GM21515 (cell line): Measurements from ENCODE around the gene MYL2.
"Not testable (repeated sequence)": the region's sequence is repeated elsewhere in the genome, so short reads cannot be mapped to it uniquely, and the experiment has no call there.

Experiments
- ATAC-seq: cut with Tn5 transposase; IDR thresholded peaks from one replicate; pipeline ENCODE4 v1.9.1; 2021; ENCODE audit not compliant: unreplicated experiment

MYL2 gene, protein sequence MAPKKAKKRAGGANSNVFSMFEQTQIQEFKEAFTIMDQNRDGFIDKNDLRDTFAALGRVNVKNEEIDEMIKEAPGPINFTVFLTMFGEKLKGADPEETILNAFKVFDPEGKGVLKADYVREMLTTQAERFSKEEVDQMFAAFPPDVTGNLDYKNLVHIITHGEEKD

DNA sequence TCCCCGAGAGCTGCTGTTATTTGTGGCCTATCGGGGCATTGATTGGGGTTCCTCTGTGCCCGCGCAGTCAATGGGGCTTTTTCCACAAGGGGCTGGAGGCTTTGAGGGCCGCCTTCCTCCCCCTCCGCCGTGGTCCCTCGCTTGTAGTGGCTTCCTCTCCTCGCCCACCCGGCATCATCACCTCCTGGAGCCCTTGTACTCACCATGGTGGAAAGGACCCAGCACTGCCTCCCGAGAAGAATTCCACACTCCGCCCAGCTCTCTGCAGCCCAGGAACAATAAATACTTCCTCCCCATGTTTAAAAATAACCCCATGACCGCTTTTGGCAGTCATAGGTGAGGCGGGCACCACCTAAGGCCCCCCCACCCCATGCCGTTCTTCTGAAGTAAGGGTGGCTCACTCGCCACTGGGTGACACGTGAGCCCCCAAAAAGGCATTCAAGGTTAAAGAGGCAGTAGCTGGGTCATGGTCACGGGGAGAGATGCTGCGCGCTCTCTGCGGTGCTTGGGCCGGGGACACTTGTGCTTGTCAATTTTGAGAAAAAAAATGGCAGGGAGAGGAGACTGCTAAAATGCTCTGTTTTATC, at the start of gene MYL2:
Gene MYL2 (minus strand): TSS at position 256 of the 587 bp plus-strand sequence. CDS start 50 bp downstream, at position 206.
- ATAC-seq = no peak

DNA sequence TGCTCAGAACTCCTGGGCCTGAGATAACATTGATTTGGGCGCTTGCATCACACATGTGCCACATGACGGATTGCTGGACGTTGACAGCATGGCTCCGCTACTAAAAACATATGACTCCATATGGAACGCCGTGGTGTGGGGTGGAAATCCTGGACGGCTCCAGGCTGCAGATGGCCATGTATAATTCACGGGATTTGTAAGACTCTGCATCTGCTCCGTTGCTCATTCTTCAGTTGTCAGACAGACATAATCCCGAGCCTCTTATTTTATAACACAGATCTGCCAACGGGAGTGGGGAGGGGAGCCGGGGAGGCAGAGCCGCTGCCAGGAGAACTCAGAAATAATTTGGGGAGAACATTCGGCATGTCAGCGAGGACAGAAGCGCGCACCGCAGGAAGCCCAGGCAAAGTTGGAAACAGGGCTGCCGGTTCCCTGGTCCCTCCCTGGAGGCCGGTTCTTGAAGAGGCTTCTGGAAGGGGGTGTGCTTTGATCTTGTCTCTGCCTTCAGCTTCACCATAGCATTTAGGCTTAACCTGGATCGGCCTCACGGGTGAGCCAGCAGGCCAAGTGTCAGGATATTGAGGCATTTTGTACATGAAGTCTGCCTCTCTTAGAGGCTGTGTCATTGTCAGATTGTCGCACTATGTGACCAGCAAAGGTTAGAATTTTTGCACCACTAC, 45.8 kb upstream of the MYL2 start:
- no peak for ATAC-seq

DNA sequence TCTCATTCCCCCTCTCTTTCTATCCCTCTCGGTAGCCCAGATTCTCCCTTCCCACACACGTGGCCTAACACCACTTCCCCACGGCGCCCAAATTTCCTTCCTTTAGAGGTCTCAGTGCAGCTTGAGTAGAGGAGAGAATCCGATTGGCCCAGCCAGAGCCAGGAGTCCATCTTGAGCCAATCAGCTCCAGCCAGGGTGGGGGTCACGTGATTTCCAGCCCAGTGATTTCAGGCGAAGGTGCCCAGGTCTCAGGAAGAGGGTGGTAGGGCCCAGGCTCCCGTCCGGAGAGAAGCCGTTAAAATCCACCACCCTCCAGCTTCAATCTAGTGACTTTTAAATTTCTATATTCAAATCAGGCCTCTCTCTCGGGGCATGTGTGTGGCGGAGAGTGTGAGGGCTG, 45.2 kb upstream of the MYL2 start:
- no peak for ATAC-seq

DNA sequence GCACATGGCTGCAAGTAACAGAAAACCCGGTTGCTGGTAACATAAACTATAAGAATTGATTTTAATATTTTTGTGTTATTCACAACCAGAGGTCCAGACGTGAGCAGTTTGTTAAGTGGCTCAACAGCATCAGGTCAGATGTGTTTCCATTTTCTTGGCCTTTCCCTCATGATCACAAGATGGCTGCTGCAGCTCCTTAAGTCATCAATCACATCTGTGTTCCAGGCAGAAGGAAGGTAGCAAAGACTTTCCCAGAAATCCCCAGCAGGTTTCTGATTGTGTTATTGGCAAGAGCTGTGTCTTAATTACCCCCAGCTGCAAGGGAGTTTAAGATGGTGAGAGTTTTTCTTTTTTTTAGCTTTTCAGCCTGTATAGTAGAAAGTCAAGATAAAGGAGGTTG, 40.4 kb upstream of the MYL2 start:
- no peak for ATAC-seq

DNA sequence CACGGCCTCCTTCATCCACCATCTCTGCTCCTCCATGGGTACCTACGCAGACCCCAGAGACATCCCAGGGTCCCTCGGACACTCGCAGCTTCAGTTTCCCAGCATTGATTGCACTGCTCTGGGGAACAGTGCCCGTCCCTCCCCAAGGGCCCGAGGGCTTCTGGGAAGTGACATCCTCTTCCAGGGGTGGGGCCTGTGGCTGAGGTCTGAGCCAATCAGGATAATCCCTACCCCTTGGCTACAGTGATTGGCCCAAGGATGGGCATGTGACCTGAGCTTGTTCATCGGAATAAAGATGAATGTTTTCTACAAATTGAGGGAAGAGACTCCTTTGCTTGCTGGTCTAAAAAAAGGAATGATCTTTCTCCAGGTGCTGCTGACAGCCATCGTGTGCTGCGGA, 37.3 kb upstream of the MYL2 start:
- ATAC-seq = no peak

DNA sequence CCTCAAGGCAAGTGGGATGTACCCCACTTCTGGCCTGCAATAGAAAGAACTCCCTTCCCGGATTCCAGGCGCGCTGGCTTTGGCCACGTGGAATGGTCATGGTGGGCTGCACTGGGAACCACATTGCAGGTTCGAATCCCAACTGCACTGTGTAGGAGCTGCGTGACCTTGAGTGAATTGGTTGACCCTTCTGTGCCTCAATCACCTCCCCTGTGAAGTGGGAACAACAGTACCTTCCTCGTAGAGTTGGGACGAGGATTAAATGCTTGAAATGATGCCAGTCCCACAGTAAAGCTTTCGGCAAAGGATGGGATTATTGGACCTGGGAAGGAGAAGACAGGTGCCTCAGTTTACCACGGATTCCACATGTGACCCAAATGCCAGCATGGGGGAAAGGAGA, 36.8 kb upstream of the MYL2 start:
- no peak for ATAC-seq

DNA sequence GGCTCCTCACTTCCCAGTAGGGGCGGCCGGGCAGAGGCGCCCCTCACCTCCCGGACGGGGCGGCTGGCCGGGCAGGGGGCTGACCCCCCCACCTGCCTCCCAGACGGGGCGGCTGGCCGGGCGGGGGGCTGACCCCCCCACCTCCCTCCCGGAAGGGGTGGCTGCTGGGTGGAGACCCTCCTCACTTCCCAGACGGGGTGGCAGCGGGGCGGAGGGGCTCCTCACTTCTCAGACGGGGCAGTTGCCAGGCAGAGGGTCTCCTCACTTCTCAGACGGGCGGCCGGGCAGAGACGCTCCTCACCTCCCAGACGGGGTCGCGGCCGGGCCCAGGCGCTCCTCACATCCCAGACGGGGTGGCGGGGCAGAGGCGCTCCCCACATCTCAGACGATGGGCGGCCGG, 30.5 kb upstream of the MYL2 start:
- ATAC-seq = not testable (repeated sequence)

DNA sequence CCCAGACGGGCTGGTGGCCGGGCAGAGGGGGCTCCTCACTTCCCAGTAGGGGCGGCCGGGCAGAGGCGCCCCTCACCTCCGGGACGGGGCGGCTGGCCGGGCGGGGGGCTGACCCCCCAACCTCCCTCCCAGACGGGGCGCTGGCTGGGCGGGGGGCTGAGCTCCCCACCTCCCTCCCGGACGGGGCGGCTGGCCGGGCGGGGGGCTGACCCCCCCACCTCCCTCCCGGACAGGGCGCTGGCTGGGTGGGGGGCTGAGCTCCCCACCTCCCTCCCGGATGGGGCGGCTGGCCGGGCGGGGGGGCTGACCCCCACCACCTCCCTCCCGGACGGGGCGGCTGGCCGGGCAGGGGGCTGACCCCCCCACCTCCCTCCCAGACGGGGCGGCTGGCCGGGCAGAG, 30.1 kb upstream of the MYL2 start:
- ATAC-seq = not testable (repeated sequence)

DNA sequence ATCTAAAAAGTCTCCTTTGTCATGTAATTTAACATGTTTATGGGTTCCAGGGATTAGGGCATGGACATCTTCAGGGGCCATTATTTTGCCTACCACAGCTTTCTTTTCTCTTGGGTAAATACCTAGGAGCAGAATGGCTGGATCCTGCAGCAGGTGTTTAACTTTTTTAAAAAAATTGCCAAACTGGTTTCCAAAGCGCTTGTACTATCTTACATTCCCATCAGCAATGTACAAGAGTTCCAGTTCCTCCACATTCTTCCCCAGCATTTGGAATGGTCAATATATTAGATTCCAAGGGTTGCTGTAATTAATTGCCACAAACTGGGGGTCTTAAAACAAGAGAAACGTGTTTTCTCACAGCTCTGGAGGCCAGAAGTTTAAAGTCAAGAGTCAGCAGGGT, 27.7 kb upstream of the MYL2 start:
- no peak for ATAC-seq

DNA sequence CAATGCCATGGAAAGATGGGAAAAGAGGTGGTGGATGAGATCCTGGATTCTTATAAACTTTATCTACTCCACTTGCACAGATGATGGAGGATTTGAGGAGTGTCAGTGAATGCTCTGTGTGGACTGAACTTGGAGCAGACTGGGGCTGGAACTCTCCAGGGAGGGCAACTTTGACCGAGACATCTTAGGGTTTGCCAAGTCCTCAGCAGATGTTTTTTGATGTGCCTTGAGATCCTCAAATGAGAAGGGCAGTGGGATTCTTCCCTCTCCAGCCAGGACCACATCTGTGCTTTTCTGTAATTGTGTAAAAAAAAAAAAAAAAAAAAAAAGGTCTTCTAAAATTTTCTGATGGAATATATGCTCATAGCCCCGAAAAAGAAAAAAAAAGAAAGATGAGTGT, 23.0 kb upstream of the MYL2 start:
- ATAC-seq = no peak

DNA sequence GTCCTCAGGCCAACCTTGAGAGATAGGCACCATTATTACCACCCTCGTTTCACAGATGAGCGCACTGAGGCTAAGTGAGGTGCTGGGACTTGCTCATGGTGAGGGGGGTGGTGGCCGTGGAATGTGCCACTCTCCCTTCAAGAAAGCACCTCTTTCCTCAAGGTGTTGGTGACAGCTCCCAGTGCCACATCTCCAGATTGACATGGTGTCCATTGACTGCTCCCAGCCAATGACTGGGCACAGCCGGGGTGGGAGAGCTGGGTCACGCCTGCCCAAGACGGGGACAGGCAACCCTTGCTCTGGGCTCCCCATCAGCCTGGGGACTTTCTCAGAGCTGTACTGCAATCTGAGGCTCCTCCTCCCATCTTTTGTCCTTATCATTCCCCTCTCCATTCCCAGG, 21.0 kb upstream of the MYL2 start:
- ATAC-seq = no peak

DNA sequence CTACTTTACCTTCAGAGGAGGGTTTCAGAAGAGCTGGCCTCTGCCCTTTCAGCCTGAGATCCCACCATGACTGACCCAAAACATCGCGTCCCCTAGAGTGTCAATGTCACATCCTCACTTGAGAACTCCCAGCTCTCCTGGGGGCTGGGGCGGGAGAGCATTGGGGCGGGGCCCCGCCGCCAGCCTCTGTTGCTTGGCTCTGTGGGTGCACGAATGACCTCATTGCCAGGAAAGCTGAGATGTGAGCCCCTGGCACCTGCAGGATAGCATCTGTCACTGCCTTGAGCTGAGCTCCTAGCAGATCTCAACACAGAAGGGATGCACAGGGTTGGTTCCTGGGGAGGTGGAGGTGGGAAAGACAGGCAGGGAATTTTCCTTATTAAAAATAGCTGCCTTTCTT, 20.6 kb upstream of the MYL2 start:
- no peak for ATAC-seq

DNA sequence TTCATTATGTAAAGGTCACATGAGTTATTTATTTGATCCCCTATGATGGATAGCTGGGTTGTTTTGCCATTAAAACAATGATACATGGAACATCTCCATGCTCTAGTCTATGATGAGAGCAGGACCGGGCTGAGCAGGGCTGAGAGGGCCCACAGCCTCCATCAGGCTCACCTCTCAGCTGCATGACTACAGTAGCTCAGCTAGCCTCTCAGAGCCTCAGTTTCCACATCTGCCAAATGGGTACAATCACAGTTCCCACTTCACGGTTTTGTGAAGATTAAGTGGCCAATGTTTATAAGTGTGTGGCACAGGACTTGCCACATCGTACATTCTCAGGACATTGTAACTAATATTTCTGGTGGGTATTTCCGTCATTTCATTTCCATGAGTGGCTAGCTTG, 19.9 kb upstream of the MYL2 start:
- ATAC-seq = no peak

DNA sequence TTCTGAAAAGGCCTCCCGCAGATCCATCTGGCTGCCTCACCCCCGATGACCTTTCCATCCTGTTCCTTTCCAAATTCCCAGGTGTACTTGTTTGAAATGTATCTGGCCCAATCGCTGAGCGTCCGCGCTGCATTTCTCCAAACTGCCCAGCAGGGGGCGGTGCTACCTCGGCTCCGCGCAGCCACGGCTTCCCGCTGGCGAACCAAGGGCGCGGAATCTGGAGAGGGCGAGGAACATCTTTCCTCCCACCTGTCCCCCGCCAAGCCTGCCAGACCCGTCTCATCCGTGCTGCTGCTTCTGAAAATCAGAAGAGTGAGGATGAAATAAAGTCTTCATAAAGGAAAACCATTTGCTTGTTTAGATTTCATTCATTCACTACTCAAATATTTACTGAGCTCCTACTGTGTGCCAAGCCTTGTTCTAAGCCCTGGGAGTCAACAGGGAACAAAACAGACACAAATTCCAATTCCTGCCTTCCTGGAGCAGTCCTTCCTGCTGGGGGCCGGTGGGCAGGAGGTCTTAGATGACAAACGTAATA, 16.8 kb upstream of the MYL2 start:
- no peak for ATAC-seq

DNA sequence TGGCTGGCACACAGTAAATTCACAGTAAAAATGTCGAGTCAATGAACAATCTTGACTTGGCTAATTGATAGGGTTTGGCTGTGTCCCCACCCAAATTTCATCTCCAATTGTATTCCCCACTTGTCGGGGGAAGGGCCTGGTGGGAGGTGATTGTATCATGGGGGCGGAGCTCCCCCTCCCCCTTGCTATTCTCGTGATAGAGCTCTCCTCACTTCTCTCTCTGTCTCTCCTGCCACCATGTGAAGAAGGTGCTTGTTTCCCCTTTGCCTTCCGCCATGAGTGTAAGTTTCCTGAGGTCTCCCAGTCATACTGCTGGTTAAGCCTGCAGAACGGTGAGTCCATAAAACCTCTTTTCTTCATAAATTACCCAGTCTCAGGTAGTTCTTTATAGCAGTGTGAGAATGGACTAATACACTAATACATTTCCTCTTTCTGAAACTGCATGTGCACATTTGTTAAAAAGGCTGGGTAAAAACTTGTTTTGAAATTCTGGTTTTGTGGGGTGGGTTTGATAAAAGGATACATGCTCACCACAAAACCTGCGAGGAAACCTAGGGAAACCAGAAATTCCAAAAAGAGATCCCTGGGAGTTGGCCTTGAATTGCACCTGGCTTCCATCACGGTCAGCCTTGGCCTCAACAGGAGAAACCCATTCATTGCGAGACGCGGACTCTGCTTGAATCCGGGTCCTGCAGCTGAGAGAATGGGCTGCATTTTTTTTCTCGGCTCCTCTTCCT, 16.2 kb upstream of the MYL2 start:
- ATAC-seq = no peak

DNA sequence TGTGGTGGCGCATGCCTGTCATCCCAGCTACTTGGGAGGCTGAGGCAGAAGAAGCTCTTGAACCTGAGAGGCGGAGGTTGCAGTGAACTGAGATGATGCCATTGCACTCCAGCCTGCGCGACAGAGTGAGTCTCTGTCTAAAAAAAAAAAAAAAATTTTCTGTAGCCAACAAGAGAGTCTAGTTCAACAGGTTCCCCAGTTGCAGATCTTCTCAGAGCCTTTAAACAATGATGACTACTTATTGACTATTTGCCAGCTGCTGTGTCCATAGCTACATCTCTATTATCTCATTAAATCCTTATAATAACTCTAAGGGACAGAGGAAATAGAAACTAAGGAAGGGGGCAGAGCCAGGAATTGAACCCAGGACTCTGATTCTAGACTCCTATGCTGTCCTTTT, 15.2 kb upstream of the MYL2 start:
- ATAC-seq = no peak

DNA sequence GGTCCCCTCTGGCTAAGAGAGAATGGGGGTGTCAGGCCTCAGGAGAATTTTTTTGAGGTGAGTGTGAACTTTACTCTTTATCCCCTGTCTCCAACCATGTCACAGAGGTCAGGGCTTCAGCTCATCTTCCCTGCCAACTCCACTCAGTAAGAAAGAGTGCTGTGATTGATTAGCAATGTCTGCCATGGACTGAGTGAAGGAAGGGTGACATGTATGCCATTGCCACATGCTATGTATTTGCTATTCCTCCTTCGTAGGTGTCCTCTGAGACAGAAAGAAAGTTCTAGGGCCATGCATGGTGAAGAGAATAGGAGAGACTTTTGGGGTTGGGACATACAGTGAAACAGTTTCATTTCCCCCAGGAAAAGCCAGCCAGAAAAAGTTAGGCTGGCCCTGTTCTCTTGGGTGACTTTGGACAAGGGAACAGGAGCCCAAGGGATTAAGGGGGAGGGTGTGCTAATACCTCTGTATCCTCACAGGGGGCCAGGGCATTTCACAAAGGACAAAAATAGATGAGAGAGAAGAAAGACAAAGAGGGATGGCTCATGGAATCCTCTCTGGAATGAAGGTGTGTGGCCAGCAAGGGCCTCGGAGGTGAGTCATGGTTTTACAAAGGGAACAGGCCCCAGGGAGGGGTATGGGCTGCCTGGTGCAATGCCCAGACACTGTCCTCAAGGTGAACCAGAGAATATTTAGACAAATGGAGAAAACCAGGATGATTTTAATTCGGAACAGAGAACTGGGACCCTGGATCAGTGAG, 13.9 kb upstream of the MYL2 start:
- no peak for ATAC-seq

DNA sequence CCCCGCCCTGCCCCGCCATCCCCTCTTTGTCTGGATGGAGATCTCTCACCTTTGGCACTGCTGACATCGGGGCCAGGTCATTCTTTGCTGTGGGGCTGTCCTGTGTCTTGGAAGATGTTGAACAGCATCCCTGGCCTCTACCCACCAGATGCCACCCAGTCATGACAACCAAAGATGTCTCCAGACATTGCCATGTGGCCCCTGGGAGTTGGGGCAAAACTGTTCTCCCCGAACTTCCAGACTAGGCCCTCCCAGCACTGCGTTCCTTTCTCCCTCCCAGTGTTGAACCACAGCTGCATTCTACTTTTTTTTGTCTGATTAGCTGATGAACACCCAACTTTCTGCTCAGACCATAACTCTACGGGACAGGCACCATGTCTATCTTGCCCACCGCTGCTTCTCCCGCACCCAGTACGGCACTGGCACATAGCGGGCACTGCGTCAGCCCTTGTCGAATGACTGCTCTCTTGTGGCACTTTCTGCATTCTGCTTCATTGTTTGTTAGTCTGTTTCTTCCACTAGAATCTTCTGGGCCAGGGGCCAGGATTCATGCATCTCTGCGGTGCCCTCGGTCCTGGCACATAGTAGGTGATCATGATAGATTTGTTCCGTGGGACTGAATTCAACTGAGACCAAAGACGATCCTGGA, 13.1 kb upstream of the MYL2 start:
- no peak for ATAC-seq

DNA sequence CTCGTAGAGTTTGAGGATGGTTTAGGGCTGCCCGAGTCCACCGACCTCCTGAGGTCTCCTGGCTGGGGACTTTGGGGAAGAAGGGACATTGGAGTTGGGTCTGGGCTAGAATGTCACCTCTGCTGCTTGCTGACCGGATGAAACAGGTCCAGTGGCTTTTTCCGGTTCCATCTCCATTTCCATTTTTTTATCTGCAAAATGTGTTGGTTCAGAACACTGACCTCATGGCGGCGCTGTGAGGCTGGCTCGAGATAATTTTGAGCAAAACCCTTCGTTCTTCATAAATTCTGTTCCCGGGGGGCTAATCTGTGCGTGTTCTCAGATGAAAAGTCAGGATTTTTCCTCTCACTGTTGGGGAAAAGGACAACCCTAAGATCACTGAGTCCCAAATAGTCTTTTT, 11.7 kb upstream of the MYL2 start:
- ATAC-seq = no peak

DNA sequence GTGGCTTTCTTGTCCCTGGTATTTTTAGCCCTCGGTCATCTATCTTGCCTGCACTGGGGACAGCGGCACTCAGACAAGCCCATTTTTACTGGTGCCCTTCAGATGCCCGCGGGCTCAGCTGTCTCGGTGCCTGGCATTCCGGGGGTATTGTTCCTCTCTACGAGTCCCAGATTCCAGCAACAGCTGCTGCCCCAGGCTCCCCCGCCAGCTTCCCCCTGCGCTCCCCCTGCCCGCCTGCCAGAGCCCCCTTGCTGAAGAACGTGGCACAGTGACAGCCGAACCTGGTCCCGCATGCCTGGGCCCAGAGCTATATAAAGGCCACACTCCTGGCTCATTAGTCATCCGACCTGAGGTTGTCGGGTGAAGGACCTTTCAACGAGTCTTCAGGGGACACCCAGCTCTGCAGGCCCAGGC, 10.9 kb upstream of the MYL2 start:
- ATAC-seq = no peak
